ENCODE measurements around the gene USP9X. TPM values are rescaled to one million over a fixed set of nuclear protein-coding genes. Genes with fewer than 3 reads are reported as not detected.
"Not testable (repeated sequence)": the region's sequence is repeated elsewhere in the genome, so short reads cannot be mapped to it uniquely, and the experiment has no call there.

The USP9X gene
- total RNA-seq, 1 experiment from 2014 or later, result 89.6 TPM

GRCh38 chrX:41085878-41086626 is 807 bp downstream of the USP9X start:
- peak; percentile 46 for DNase-seq (ENCODE audit: low spot score)

GRCh38 chrX:41086627-41086932 is 1.3 kb downstream of the USP9X start:
- DNase-seq (ENCODE audit: low spot score), result no peak

- DNase-seq (ENCODE audit: low spot score), result no peak
These were observed 2.0 kb downstream of the USP9X start for GRCh38 chrX:41087201-41087600.

GRCh38 chrX:41090568-41091238 is 5.5 kb downstream of the USP9X start:
- no peak for DNase-seq (ENCODE audit: low spot score)

- no peak for DNase-seq (ENCODE audit: low spot score)
These were observed 7.5 kb downstream of the USP9X start for GRCh38 chrX:41092776-41093175.

- no peak for DNase-seq (ENCODE audit: low spot score)
These were observed 9.9 kb downstream of the USP9X start for GRCh38 chrX:41095174-41095573.

GRCh38 chrX:41095908-41096307 is 10.7 kb downstream of the USP9X start:
- no peak for DNase-seq (ENCODE audit: low spot score)

GRCh38 chrX:41096339-41096955 is 11.2 kb downstream of the USP9X start:
- DNase-seq (ENCODE audit: low spot score), result no peak

- DNase-seq (ENCODE audit: low spot score), result no peak
These were observed 12.1 kb downstream of the USP9X start for GRCh38 chrX:41097326-41097725.

- no peak for DNase-seq (ENCODE audit: low spot score)
These were observed 15.0 kb downstream of the USP9X start for GRCh38 chrX:41100200-41100599.

GRCh38 chrX:41100819-41101218 is 15.6 kb downstream of the USP9X start:
- no peak for DNase-seq (ENCODE audit: low spot score)

GRCh38 chrX:41105005-41105404 is 19.8 kb downstream of the USP9X start:
- DNase-seq (ENCODE audit: low spot score), result no peak

GRCh38 chrX:41106257-41106656 is 21.0 kb downstream of the USP9X start:
- not testable (repeated sequence) for DNase-seq (ENCODE audit: low spot score)

- DNase-seq (ENCODE audit: low spot score), result no peak
These were observed 22.8 kb downstream of the USP9X start for GRCh38 chrX:41108007-41108406.

- no peak for DNase-seq (ENCODE audit: low spot score)
These were observed 23.4 kb downstream of the USP9X start for GRCh38 chrX:41108463-41109205.

- DNase-seq (ENCODE audit: low spot score), result no peak
These were observed 25.8 kb downstream of the USP9X start for GRCh38 chrX:41110801-41111625.

GRCh38 chrX:41115104-41115425 is 29.8 kb downstream of the USP9X start:
- DNase-seq (ENCODE audit: low spot score), result peak; percentile 31

GRCh38 chrX:41116948-41117347 is 31.7 kb downstream of the USP9X start:
- DNase-seq (ENCODE audit: low spot score), result no peak

GRCh38 chrX:41118156-41118555 is 32.9 kb downstream of the USP9X start:
- DNase-seq (ENCODE audit: low spot score), result no peak

GRCh38 chrX:41119803-41120202 is 34.6 kb downstream of the USP9X start:
- no peak for DNase-seq (ENCODE audit: low spot score)

GRCh38 chrX:41121766-41122165 is 36.5 kb downstream of the USP9X start:
- no peak for DNase-seq (ENCODE audit: low spot score)
